H9 (cell line): ENCODE results near the gene TMCO4. TPM values are rescaled to one million over a fixed set of nuclear protein-coding genes. Genes with fewer than 3 reads are reported as not detected.

Experiments used
- DNase-seq: peaks from one replicate; pipeline ENCODE4 v3.0.0-alpha.2; 2017
- H2AFZ ChIP-seq: one replicate; pipeline ENCODE4 v1.6.1; 2013; ENCODE audit warnings: mild to moderate bottlenecking, low read length, control low read depth, moderate library complexity
- H2AK5ac ChIP-seq: 2 replicates; pipeline ENCODE4 v1.6.1; 2013; ENCODE audit warnings: low read length, control low read depth, mixed read lengths; ENCODE audit not compliant: insufficient read length
- H2BK120ac ChIP-seq: one replicate; pipeline ENCODE4 v1.6.1; 2013; ENCODE audit warnings: low read depth, mild to moderate bottlenecking, low read length, control low read depth, inconsistent platforms; ENCODE audit not compliant: poor library complexity, severe bottlenecking
- H2BK12ac ChIP-seq: 2 replicates; pipeline ENCODE4 v1.6.1; 2013; ENCODE audit warnings: low read length, control low read depth, mixed read lengths, low read depth; ENCODE audit not compliant: insufficient read length
- H2BK15ac ChIP-seq: 2 replicates; pipeline ENCODE4 v1.6.1; 2013; ENCODE audit warnings: low read depth, low read length, control low read depth
- H2BK20ac ChIP-seq: one replicate; pipeline ENCODE4 v1.6.1; 2013; ENCODE audit warnings: low read depth, mild to moderate bottlenecking, low read length, control low read depth, inconsistent platforms; ENCODE audit not compliant: poor library complexity, severe bottlenecking
- H2BK5ac ChIP-seq: 2 replicates; pipeline ENCODE4 v1.6.1; 2013; ENCODE audit warnings: low read length, control low read depth, mixed read lengths; ENCODE audit not compliant: insufficient read length
- H3K14ac ChIP-seq: 2 replicates; pipeline ENCODE4 v1.6.1; 2013; ENCODE audit warnings: low read length, control low read depth; ENCODE audit not compliant: insufficient read depth
- H3K18ac ChIP-seq: 2 replicates; pipeline ENCODE4 v1.6.1; 2013; ENCODE audit warnings: low read depth, mild to moderate bottlenecking, mixed read lengths, low read length, control low read depth; ENCODE audit not compliant: insufficient read length
- H3K23ac ChIP-seq: 2 replicates; pipeline ENCODE4 v1.6.1; 2013; ENCODE audit warnings: low read length, control low read depth, mixed read lengths, low read depth; ENCODE audit not compliant: insufficient read length
- H3K23me2 ChIP-seq: 2 replicates; pipeline ENCODE4 v1.6.1; 2013; ENCODE audit warnings: low read depth, mild to moderate bottlenecking, mixed read lengths, low read length, control low read depth; ENCODE audit not compliant: insufficient read length, poor library complexity, severe bottlenecking
- H3K27ac ChIP-seq: 2 replicates; pipeline ENCODE4 v1.5.1; 2013; ENCODE audit warnings: low read length, control low read depth, mixed read lengths, low read depth; ENCODE audit not compliant: insufficient read length
- H3K27me3 ChIP-seq: 2 replicates; pipeline ENCODE4 v1.6.1; 2013; ENCODE audit warnings: low read length, control low read depth, inconsistent platforms; ENCODE audit not compliant: insufficient read depth
- H3K4ac ChIP-seq: 2 replicates; pipeline ENCODE4 v1.6.1; 2013; ENCODE audit warnings: low read depth, mild to moderate bottlenecking, control low read depth, inconsistent platforms, low read length, moderate library complexity
- H3K4me1 ChIP-seq: 2 replicates; pipeline ENCODE4 v1.6.1; 2013; ENCODE audit warnings: low read length, control low read depth, inconsistent platforms; ENCODE audit not compliant: insufficient read depth
- H3K4me2 ChIP-seq: 2 replicates; pipeline ENCODE4 v1.6.1; 2013; ENCODE audit warnings: low read length, control low read depth, mixed read lengths; ENCODE audit not compliant: insufficient read length, insufficient read depth
- H3K56ac ChIP-seq: 2 replicates; pipeline ENCODE4 v1.6.1; 2013; ENCODE audit warnings: low read depth, mild to moderate bottlenecking, mixed read lengths, low read length, control low read depth; ENCODE audit not compliant: insufficient read length
- H3K79me1 ChIP-seq: 2 replicates; pipeline ENCODE4 v1.6.1; 2013; ENCODE audit warnings: low read depth, mild to moderate bottlenecking, moderate library complexity, low read length, control low read depth, inconsistent platforms; ENCODE audit not compliant: insufficient read depth, poor library complexity, severe bottlenecking
- H3K79me2 ChIP-seq: 2 replicates; pipeline ENCODE4 v1.6.1; 2013; ENCODE audit warnings: low read length, control low read depth, inconsistent platforms; ENCODE audit not compliant: insufficient read depth
- H3K9ac ChIP-seq: 2 replicates; pipeline ENCODE4 v1.6.1; 2013; ENCODE audit warnings: low read length, control low read depth, mixed read lengths; ENCODE audit not compliant: insufficient read length; ENCODE audit errors: extremely low read depth
- H3K9me3 ChIP-seq: one replicate; pipeline ENCODE4 v1.6.1; 2013; ENCODE audit warnings: low read depth, low read length, inconsistent platforms; ENCODE audit not compliant: control insufficient read depth
- H3T11ph ChIP-seq: one replicate; pipeline ENCODE4 v1.6.1; 2013; ENCODE audit warnings: mild to moderate bottlenecking, low read length, control low read depth, inconsistent platforms
- H4K20me1 ChIP-seq: one replicate; pipeline ENCODE4 v1.6.1; 2013; ENCODE audit not compliant: control insufficient read depth, insufficient read length, insufficient read depth
- H4K5ac ChIP-seq: 2 replicates; pipeline ENCODE4 v1.6.1; 2013; ENCODE audit warnings: low read depth, mild to moderate bottlenecking, mixed read lengths, low read length, control low read depth; ENCODE audit not compliant: insufficient read length
- H4K8ac ChIP-seq: replicated peaks from 2 replicates; pipeline ENCODE4 v1.6.1; 2013; ENCODE audit warnings: low read length, control low read depth, mixed read lengths, low read depth; ENCODE audit not compliant: insufficient read length
- H4K91ac ChIP-seq: 2 replicates; pipeline ENCODE4 v1.6.1; 2013; ENCODE audit warnings: low read depth, mild to moderate bottlenecking, moderate library complexity, mixed read lengths, low read length, control low read depth; ENCODE audit not compliant: insufficient read length
- H3K27ac Mint-ChIP-seq, 3 experiments: 2 replicates in 2 of 3; 3 replicates in 1 of 3; pipeline ENCODE4 v1.8.0; 2020 to 2021; ENCODE audit warnings: mixed read lengths in 3 of 3, mild to moderate bottlenecking in 1 of 3, moderate library complexity in 1 of 3
- H3K27me3 Mint-ChIP-seq: 2 replicates; pipeline ENCODE4 v1.8.0; 2021; ENCODE audit warnings: low read depth, mild to moderate bottlenecking, moderate library complexity, mixed read lengths
- H3K36me3 Mint-ChIP-seq, 3 experiments: 2 replicates in 2 of 3; 3 replicates in 1 of 3; pipeline ENCODE4 v1.8.0; 2020 to 2021; ENCODE audit warnings: low read depth in 3 of 3, mixed read lengths in 3 of 3; ENCODE audit not compliant: insufficient read depth in 1 of 3
- H3K4me1 Mint-ChIP-seq, 2 experiments: 2 replicates each; pipeline ENCODE4 v1.8.0; 2020; ENCODE audit warnings: mixed read lengths in 2 of 2
- H3K4me3 Mint-ChIP-seq, 2 experiments: 2 replicates in 1 of 2; 3 replicates in 1 of 2; pipeline ENCODE4 v1.8.0; 2020 to 2021; ENCODE audit warnings: mild to moderate bottlenecking in 2 of 2, mixed read lengths in 2 of 2, moderate library complexity in 1 of 2
- H3K9me3 Mint-ChIP-seq, 2 experiments: 2 replicates in 1 of 2; 3 replicates in 1 of 2; pipeline ENCODE4 v1.8.0; 2020; ENCODE audit warnings: mild to moderate bottlenecking in 2 of 2, mixed read lengths in 2 of 2, moderate library complexity in 1 of 2
- CTCF ChIP-seq: fragments of 200-600 bp; sonication (generic); conservative IDR thresholded peaks from 3 replicates; pipeline ENCODE4 v1.8.0; 2021; ENCODE audit warnings: antibody characterized with exemption, mild to moderate bottlenecking
- total RNA-seq: library from RNA; stranded (reverse); gene quantifications from 2 replicates; pipeline ENCODE4 v1.2.1, GENCODE V29; 2021

TMCO4 gene
- total RNA-seq, 1 experiment from 2014 or later: 4.0 TPM

- no peak overlapping the region for H3K27ac ChIP-seq
- H3K9me3 Mint-ChIP-seq: no peaks in the 10 kb centered on the region
- TF ChIP-seq CTCF: no peak
- H3K23ac ChIP-seq: no peak overlapping the region
- no peak overlapping the region for H3K56ac ChIP-seq
- no peak overlapping the region for H4K91ac ChIP-seq
- no peaks in the 10 kb centered on the region for H3K79me2 ChIP-seq
- H4K5ac ChIP-seq: no peak overlapping the region
- no peak overlapping the region for H2BK5ac ChIP-seq
- no peak overlapping the region for H3K14ac ChIP-seq
- no peaks in the 10 kb centered on the region for H3K36me3 Mint-ChIP-seq
- H3K4me1 Mint-ChIP-seq: peaks cover 0 to 7% of the 10 kb centered on the region in 2 experiments; a peak in 2 of 4 replicates
- H3K27me3 ChIP-seq: no peaks in the 10 kb centered on the region
- no peak overlapping the region for H3K18ac ChIP-seq
- H4K8ac ChIP-seq: no peak overlapping the region
- H3K4me3 Mint-ChIP-seq: no peak overlapping the region
- no peak overlapping the region for H2BK20ac ChIP-seq
- no peaks in the 10 kb centered on the region for H3K9me3 ChIP-seq
- no peaks in the 10 kb centered on the region for H4K20me1 ChIP-seq
- H2AK5ac ChIP-seq: no peak overlapping the region
- no peak overlapping the region for H2AFZ ChIP-seq
- no peak overlapping the region for H3K4me2 ChIP-seq
- H3K9ac ChIP-seq: no peak overlapping the region
- H3K4ac ChIP-seq: no peak overlapping the region
- H2BK15ac ChIP-seq: no peak overlapping the region
- H3K4me1 ChIP-seq: no peaks in the 10 kb centered on the region
- H2BK12ac ChIP-seq: no peak overlapping the region
- H3K23me2 ChIP-seq: no peaks in the 10 kb centered on the region
- no peak for DNase-seq
- H2BK120ac ChIP-seq: no peak overlapping the region
- H3K79me1 ChIP-seq: no peaks in the 10 kb centered on the region
- no peak overlapping the region for H3K27ac Mint-ChIP-seq
- no peak overlapping the region for H3T11ph ChIP-seq
- peaks cover 4% of the 10 kb centered on the region for H3K27me3 Mint-ChIP-seq
Observed at GRCh38 chr1:19840228-19840627, 40.5 kb upstream of the TMCO4 start.
